ENCODE measurements around the gene PRKN.

PRKN gene

GRCh38 chr6:162244031-162244430 lies 483.5 kb downstream of the PRKN start:
- no peak for DNase-seq (ENCODE audit: low read depth in 2 of 2)

DNA sequence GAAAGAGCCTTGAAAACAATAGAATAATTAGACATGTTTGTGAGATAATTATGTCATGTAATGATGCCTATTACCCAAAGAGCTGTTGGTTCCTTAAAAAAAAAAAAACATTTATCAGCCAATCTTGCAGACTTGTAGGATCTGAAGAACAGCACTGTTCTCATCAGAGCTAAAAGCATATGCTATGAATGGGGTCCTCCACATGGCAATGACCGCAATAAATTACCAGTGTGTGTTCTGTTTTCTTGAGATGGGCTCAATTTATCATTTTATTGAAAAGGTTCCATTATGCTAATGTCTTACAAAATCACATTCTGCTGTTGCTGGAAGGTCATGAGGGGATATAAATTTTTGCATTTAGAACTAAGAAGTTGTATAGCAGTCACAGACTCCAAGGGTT lies 484.7 kb downstream of the PRKN start:
- DNase-seq (ENCODE audit: low read depth in 2 of 2): no peak

- DNase-seq (ENCODE audit: low read depth in 2 of 2): no peak
Observed at GRCh38 chr6:162239330-162239729, 488.2 kb downstream of the PRKN start.

DNA sequence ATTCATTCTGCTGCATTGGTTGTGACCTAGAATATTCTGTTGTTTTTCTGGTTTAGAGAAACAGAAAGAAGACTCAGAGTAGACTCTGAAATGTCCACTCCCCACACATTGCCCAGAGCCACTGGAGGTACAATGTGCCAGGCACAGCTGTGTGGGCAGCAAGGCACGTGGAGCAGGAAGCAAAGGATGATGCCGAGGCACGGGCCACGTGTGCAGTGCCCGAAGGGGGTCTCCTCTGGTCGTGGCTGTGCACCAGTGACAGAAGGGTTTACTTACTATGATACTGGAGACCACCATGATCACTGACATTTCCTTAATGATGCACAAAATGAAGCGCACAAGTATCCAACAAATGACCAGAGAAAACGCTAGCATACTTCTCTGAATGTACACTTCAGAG lies 488.9 kb downstream of the PRKN start:
- no peak for DNase-seq (ENCODE audit: low read depth in 2 of 2)

GRCh38 chr6:162237331-162237730 lies 490.2 kb downstream of the PRKN start:
- no peak for DNase-seq (ENCODE audit: low read depth in 2 of 2)

- DNase-seq (ENCODE audit: low read depth in 2 of 2): no peak
Observed at GRCh38 chr6:162234631-162235030, 492.9 kb downstream of the PRKN start.

GRCh38 chr6:162230147-162230752 lies 497.3 kb downstream of the PRKN start:
- DNase-seq (ENCODE audit: low read depth in 2 of 2): no peak

- no peak for DNase-seq (ENCODE audit: low read depth in 2 of 2)
Observed at GRCh38 chr6:162229093-162229492, 498.5 kb downstream of the PRKN start.

DNA sequence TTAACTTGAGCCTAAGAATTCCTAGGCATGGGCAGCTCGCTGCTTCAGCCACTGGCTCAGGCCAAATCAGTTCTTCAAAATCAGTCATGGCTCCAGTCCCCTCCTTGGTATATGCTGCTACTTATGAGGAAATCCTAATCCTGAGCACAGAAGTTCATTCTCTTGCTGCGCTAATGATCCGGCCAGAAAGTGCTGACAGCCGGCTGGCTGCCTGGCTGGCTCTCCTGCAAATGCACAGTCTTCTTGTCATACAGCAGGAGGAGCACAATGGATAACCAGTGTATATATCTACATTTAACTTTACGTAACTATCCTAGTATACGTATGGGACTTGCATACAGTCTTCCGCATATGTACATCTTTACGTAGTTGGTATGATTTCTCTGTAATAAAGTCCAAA lies 500.8 kb downstream of the PRKN start:
- no peak for DNase-seq (ENCODE audit: low read depth in 2 of 2)

GRCh38 chr6:162222521-162222920 lies 505.0 kb downstream of the PRKN start:
- DNase-seq (ENCODE audit: low read depth in 2 of 2): no peak

DNA sequence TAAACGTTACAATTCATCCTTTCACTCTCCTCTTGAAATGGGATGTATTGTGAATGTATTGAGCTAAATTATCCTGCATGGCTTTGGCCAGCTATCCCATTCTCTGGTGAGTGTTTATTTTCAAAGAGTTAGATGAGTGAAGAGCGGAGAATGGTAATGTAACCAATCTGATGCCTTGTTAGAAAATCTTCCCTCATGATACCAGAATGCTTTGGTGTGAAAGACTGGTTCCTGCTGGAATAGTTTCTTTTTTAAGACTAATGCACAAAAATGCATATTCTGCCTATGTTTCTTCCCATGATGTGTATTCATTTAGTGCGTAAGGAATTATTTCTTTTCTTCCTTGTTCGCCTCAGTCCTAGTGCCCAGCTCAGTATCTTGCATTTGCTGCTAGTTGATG lies 506.7 kb downstream of the PRKN start:
- DNase-seq (ENCODE audit: low read depth in 2 of 2): no peak

- DNase-seq (ENCODE audit: low read depth in 2 of 2): no peak
Observed at GRCh38 chr6:162219266-162219665, 508.3 kb downstream of the PRKN start.

- no peak for DNase-seq (ENCODE audit: low read depth in 2 of 2)
Observed at GRCh38 chr6:162217811-162218493, 509.6 kb downstream of the PRKN start.

GRCh38 chr6:162217058-162217457 lies 510.5 kb downstream of the PRKN start:
- no peak for DNase-seq (ENCODE audit: low read depth in 2 of 2)

DNA sequence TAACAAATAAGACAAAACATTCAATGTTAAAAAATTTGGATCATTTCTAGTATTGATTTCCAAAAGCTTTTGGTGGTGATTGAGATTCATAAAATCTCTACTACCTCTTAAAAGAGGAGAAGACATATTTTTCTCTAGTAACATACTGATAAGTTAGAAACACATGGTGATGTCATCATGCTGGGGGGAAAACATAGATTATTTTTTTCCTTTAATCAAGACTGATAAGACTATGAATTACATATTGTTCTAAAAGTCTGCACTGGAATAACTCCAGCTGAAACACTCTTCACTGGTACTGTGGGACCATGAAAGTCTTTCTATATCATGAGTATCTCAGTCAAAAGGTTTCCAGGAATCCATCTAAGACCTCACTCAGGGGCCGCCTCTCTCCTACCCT lies 515.8 kb downstream of the PRKN start:
- no peak for DNase-seq (ENCODE audit: low read depth in 2 of 2)

GRCh38 chr6:162211022-162211421 lies 516.5 kb downstream of the PRKN start:
- no peak for DNase-seq (ENCODE audit: low read depth in 2 of 2)

DNA sequence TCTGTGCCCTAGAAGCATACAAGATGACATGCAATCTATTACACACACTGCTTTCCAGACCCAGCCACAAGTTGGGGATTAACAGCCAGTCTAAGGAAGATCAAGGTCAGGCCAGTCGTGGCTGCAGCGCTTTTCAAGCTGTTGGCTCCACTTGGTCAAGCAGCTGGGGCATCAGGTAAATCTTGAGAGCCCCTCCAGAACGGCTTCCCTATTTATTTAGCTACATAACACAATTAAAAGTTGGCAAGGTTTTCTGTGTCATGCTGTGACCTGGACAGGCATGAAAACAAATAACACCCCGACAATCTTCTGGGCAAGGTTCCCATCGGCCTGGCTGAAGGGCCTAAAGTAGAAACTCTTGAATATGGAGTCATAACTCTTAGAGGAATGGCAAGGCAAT lies 524.3 kb downstream of the PRKN start:
- no peak for DNase-seq (ENCODE audit: low read depth in 2 of 2)

GRCh38 chr6:162200945-162201690 lies 526.4 kb downstream of the PRKN start:
- no peak for DNase-seq (ENCODE audit: low read depth in 2 of 2)

GRCh38 chr6:162200041-162200440 lies 527.5 kb downstream of the PRKN start:
- no peak for DNase-seq (ENCODE audit: low read depth in 2 of 2)

DNA sequence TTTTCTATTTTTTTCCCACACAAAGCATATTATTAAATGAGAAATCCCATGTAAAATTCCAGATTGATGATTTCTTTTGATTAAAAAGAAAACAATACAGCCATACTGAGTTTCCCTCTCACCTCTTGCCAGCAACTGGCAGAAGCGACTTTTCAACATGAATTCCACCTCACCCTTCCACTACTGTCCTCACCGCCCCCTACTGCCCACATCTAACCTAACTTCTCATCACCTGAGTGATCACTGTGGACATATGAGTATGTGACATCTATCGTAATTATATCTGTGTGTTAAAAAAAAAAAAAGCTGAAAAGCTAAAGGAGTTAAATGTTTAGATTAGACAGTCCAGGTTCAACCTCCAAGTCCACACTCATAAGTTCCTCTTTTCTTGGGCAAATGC lies 528.6 kb downstream of the PRKN start:
- DNase-seq (ENCODE audit: low read depth in 2 of 2): no peak

DNA sequence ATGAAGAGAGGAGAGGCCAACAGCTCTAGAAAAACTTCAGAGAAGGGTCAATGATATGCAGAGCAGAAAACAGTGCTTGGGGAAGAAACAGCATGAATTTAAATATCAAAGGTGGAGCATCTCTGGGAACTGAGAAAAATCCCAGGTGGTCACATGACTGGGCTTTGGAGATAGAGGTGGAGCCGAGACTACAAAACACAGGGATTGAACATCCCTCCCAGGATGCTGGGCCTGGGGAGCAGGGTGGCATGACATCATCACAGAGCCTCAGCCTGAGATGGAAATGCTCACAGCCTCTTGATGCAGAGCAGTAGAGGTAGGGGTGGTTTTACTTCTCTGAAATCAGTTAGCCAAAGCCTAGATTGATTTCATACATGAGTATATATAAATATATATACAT lies 529.5 kb downstream of the PRKN start:
- DNase-seq (ENCODE audit: low read depth in 2 of 2): no peak

DNA sequence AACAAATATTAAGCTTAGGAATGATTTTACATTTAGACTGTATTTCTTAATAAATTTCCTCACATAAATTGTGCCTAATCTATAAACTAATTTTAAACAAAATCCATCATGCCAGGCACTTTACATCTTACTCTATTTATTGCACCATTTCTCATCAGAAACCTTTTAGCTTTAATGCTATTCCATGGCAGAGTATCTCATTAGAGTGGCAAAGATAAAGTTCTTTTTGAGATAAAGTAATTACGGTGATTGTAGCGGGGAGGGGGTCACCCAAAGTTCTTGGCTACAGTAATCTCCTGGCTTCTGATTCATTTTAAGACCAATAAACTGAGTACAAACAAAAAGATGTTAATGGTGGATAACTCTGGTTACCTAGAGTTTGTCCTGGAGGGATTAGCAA lies 532.1 kb downstream of the PRKN start:
- no peak for DNase-seq (ENCODE audit: low read depth in 2 of 2)

GRCh38 chr6:162190981-162191380 lies 536.6 kb downstream of the PRKN start:
- DNase-seq (ENCODE audit: low read depth in 2 of 2): no peak
